Activated naive CD4-positive, alpha-beta T cell treated with anti-CD3 and anti-CD28 coated beads, Interleukin-2, amount 50 U/mL, for 24 hours (primary cell): ENCODE measurements around the gene USE1.
"Not testable (repeated sequence)": the region's sequence is repeated elsewhere in the genome, so short reads cannot be mapped to it uniquely, and the experiment has no call there.

ENCODE experiments used
- H3K27ac Mint-ChIP-seq: one replicate; pipeline ENCODE4 v1.8.0; 2021; ENCODE audit warnings: mild to moderate bottlenecking, mixed read lengths
- H3K27me3 Mint-ChIP-seq: one replicate; pipeline ENCODE4 v1.8.0; 2021; ENCODE audit warnings: mixed read lengths
- H3K36me3 Mint-ChIP-seq: one replicate; pipeline ENCODE4 v1.8.0; 2021; ENCODE audit warnings: mixed read lengths
- H3K4me1 Mint-ChIP-seq: one replicate; pipeline ENCODE4 v1.8.0; 2021; ENCODE audit warnings: mixed read lengths
- H3K4me3 Mint-ChIP-seq: one replicate; pipeline ENCODE4 v1.8.0; 2021; ENCODE audit warnings: mild to moderate bottlenecking, mixed read lengths
- H3K9me3 Mint-ChIP-seq: one replicate; pipeline ENCODE4 v1.8.0; 2021; ENCODE audit warnings: mixed read lengths

The USE1 gene, protein sequence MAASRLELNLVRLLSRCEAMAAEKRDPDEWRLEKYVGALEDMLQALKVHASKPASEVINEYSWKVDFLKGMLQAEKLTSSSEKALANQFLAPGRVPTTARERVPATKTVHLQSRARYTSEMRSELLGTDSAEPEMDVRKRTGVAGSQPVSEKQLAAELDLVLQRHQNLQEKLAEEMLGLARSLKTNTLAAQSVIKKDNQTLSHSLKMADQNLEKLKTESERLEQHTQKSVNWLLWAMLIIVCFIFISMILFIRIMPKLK

DNA sequence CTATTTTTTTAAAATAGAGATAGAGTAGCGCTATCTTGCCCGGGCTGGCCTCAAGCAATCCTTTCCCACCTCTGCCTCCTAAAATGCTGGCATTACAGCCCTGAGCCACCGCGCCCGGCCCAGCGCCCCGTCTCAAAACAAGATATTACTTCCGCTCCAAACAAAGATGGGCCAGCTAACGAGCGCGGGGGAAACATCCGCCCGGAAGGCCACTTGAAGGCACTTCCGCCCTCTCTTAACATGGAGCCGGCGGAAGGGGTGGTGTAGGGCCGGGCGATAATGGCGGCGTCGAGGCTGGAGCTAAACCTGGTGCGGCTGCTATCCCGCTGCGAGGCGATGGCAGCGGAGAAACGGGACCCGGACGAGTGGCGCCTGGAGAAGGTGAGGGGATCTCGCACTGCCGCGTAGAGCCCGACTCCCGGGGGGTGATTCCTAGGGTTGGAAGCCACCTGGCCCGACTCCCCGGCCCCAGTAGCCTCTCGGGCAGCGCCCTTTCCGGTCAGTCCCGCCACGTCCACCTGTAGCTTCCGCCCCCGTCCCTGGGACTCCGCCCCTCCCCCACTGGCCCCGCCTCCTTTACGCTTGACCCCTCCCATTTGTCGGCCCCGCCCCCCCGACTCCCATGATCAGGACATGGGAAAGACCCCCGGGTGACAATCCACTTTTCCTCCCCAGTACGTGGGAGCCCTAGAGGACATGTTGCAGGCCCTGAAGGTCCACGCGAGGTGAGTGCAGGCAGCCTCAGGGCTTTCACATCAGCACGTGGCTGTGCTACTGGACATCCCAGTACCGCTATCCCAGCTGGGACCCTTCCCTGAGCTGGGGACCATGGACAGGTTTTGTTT lies at the start of gene USE1:
Gene USE1 (plus strand): TSS at position 231 of the 845 bp plus-strand sequence. CDS start 49 bp downstream, at position 280.
- H3K4me3 Mint-ChIP-seq: peak within 1 kb of the TSS; percentile 95
- H3K9me3 Mint-ChIP-seq: no peaks in the 10 kb centered on the region
- H3K27me3 Mint-ChIP-seq: no peaks in the 10 kb centered on the region
- peaks cover 15% of the 10 kb centered on the region for H3K4me1 Mint-ChIP-seq
- H3K36me3 Mint-ChIP-seq: peaks cover 14% of the 10 kb centered on the region
- H3K27ac Mint-ChIP-seq: peak within 1 kb of the TSS; percentile 99

GRCh38 chr19:17165715-17166114 lies 49.4 kb upstream of the USE1 start:
- Mint-ChIP-seq H3K27me3 (no peaks in the 10 kb centered on the region), H3K4me1 (no peaks in the 10 kb centered on the region), H3K9me3 (no peaks in the 10 kb centered on the region), H3K27ac (peak overlapping the region; percentile 46), H3K36me3 (peaks cover 22% of the 10 kb centered on the region), H3K4me3 (no peak overlapping the region)

DNA sequence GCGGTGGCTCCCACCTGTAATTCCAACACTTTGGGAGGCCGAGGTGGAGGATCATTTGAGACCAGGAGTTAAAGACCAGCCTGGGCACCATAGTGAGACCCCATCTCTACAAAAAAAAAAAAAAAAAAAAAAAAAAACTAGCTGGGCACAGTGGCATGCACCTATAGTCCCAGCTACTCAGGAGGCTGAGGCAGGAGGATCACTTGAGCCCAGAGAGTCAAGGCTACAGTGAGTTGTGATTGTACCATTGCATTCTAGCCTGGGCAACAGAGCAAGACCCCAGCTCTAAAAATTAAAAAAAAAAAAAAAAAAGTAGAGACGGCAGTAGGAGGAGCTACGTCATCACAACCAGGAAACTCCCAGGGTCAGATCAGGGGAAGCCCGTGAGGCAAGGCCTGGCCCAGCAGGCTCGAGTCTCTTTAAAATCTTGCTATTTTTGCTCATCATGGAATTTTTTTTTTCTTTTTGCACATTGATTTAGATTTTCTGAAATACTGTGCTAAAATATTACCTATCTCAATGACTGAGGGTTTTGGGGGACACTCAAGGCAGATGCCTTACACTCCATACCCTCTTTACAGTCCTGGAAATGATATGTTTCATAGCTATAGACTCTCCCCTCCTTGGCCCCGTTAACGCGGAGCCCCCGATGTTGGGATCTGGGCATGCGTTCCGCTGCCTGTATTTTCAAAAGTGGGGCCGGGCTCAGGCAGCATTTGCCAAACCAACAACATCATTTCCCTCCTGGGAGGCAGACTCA lies 44.4 kb upstream of the USE1 start:
- no peak overlapping the region for H3K27ac Mint-ChIP-seq
- peaks cover 2% of the 10 kb centered on the region for H3K36me3 Mint-ChIP-seq
- H3K9me3 Mint-ChIP-seq: no peaks in the 10 kb centered on the region
- no peaks in the 10 kb centered on the region for H3K27me3 Mint-ChIP-seq
- no peaks in the 10 kb centered on the region for H3K4me1 Mint-ChIP-seq
- no peak overlapping the region for H3K4me3 Mint-ChIP-seq

GRCh38 chr19:17171874-17172273 lies 43.3 kb upstream of the USE1 start:
- no peak overlapping the region for H3K4me3 Mint-ChIP-seq
- no peaks in the 10 kb centered on the region for H3K27me3 Mint-ChIP-seq
- no peaks in the 10 kb centered on the region for H3K4me1 Mint-ChIP-seq
- no peaks in the 10 kb centered on the region for H3K9me3 Mint-ChIP-seq
- H3K27ac Mint-ChIP-seq: no peak overlapping the region
- peaks cover 2% of the 10 kb centered on the region for H3K36me3 Mint-ChIP-seq

DNA sequence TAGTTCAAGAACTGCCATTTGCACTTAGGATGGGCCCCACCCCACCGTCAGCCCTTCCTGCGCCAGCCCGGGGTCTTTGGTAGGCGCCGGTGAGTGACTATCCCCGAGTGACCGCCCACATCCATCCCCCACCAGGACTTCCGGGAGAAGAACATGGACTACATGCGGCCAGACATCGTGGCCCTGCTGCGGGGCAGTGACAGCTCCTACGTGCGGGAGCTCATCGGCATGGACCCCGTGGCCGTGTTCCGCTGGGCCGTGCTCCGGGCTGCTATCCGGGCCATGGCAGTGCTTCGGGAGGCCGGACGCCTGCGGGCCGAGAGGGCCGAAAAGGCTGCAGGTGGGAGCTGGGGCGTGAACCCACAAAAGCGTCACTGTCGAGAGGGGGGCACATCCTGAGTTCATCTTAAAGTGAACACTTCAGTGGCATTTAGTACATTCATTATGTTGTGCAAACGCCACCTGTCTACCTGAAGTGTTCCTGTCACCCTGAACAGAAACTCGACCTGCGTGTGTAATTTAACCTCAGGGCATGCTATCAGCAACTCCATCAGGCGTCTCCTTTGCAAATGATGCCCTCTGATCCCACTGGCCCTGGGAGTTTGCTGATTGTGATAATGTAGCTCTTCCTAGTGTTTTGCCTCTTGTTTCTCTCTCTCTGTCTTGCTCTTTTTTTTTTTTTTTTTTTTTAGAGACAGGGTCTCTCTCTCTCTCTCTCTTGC lies 42.4 kb upstream of the USE1 start:
- H3K27me3 Mint-ChIP-seq: no peaks in the 10 kb centered on the region
- H3K4me3 Mint-ChIP-seq: no peak overlapping the region
- H3K36me3 Mint-ChIP-seq: peaks cover 2% of the 10 kb centered on the region
- no peaks in the 10 kb centered on the region for H3K9me3 Mint-ChIP-seq
- H3K4me1 Mint-ChIP-seq: no peaks in the 10 kb centered on the region
- peak overlapping the region; percentile 41 for H3K27ac Mint-ChIP-seq

- H3K27ac Mint-ChIP-seq: no peak overlapping the region
- H3K4me3 Mint-ChIP-seq: no peak overlapping the region
- no peaks in the 10 kb centered on the region for H3K27me3 Mint-ChIP-seq
- peaks cover 3% of the 10 kb centered on the region for H3K4me1 Mint-ChIP-seq
- H3K9me3 Mint-ChIP-seq: no peaks in the 10 kb centered on the region
- H3K36me3 Mint-ChIP-seq: peaks cover 4% of the 10 kb centered on the region
Observed at GRCh38 chr19:17178291-17178690, 36.9 kb upstream of the USE1 start.

GRCh38 chr19:17180997-17181702 lies 34.0 kb upstream of the USE1 start:
- peaks cover 6% of the 10 kb centered on the region for H3K36me3 Mint-ChIP-seq
- no peaks in the 10 kb centered on the region for H3K27me3 Mint-ChIP-seq
- no peak overlapping the region for H3K4me3 Mint-ChIP-seq
- H3K9me3 Mint-ChIP-seq: no peaks in the 10 kb centered on the region
- H3K4me1 Mint-ChIP-seq: peaks cover 18% of the 10 kb centered on the region
- H3K27ac Mint-ChIP-seq: peak overlapping the region; percentile 55

- no peaks in the 10 kb centered on the region for H3K9me3 Mint-ChIP-seq
- no peaks in the 10 kb centered on the region for H3K27me3 Mint-ChIP-seq
- H3K36me3 Mint-ChIP-seq: peaks cover 8% of the 10 kb centered on the region
- peaks cover 18% of the 10 kb centered on the region for H3K4me1 Mint-ChIP-seq
- H3K27ac Mint-ChIP-seq: peak overlapping the region; percentile 96
- H3K4me3 Mint-ChIP-seq: peak overlapping the region; percentile 88
Observed at GRCh38 chr19:17183271-17183761, 31.8 kb upstream of the USE1 start.

DNA sequence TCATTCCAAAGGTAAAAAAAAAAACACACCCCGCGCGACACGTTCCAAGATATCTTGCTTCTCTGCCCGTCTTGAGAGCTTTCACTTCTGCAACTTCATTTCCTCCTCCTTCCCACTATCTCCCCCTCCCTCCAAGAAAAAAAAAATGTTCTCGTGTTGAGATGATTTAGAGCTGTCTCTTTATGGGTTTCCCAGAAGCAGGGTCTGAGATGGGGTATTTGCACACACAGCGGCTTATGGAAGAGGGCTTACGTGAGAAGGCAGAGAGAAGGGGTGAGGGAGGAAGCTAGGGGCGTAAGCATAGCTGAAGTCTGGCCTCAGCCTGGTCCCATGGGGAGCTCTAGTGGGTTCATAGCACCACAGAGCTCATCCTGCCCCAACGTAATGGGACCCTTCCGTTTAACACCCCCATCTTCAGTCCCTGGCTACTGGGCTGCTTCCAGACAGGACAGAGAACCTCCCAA lies 31.3 kb upstream of the USE1 start:
- no peaks in the 10 kb centered on the region for H3K27me3 Mint-ChIP-seq
- peak overlapping the region; percentile 88 for H3K4me3 Mint-ChIP-seq
- peaks cover 18% of the 10 kb centered on the region for H3K4me1 Mint-ChIP-seq
- peak overlapping the region; percentile 96 for H3K27ac Mint-ChIP-seq
- H3K9me3 Mint-ChIP-seq: no peaks in the 10 kb centered on the region
- peaks cover 9% of the 10 kb centered on the region for H3K36me3 Mint-ChIP-seq

DNA sequence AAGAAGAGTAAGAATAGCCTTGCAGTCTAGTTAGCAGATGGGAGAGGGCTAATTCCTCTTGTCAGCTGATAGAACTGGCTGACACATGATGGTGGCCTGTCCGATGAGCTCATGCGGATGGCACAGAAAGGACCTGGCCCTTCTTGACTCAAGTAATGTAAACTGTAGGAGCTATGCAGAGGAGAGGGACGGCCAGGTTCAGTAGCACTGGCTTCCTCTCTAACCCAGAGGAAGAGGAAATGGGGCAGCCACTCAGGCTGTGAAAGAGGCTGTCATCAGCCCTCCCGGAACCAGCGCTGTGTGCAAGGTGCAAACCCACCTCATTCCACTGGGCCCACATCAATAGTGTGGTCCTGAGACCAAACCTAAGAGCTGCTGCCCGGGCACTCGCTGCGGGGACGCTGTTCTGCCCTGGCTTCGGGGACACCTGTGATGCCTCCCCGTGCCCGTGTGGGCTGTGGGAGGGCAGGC lies 30.8 kb upstream of the USE1 start:
- Mint-ChIP-seq H3K4me3 (peak overlapping the region; percentile 88), H3K36me3 (peaks cover 9% of the 10 kb centered on the region), H3K4me1 (peaks cover 18% of the 10 kb centered on the region)

GRCh38 chr19:17185590-17185989 lies 29.6 kb upstream of the USE1 start:
- Mint-ChIP-seq H3K36me3 (peaks cover 9% of the 10 kb centered on the region), H3K4me1 (peaks cover 18% of the 10 kb centered on the region), H3K4me3 (no peak overlapping the region), H3K9me3 (no peaks in the 10 kb centered on the region), H3K27ac (no peak overlapping the region), H3K27me3 (no peaks in the 10 kb centered on the region)

More for the DNA sequence above, 30.8 kb upstream of the USE1 start:
- H3K9me3 Mint-ChIP-seq: no peaks in the 10 kb centered on the region
- H3K27me3 Mint-ChIP-seq: no peaks in the 10 kb centered on the region
- peak overlapping the region; percentile 96 for H3K27ac Mint-ChIP-seq

- H3K4me1 Mint-ChIP-seq, H3K36me3 Mint-ChIP-seq, H3K4me3 Mint-ChIP-seq, H3K9me3 Mint-ChIP-seq, H3K27me3 Mint-ChIP-seq, H3K27ac Mint-ChIP-seq: not testable (repeated sequence)
Observed at GRCh38 chr19:17191736-17192135, 23.4 kb upstream of the USE1 start.

DNA sequence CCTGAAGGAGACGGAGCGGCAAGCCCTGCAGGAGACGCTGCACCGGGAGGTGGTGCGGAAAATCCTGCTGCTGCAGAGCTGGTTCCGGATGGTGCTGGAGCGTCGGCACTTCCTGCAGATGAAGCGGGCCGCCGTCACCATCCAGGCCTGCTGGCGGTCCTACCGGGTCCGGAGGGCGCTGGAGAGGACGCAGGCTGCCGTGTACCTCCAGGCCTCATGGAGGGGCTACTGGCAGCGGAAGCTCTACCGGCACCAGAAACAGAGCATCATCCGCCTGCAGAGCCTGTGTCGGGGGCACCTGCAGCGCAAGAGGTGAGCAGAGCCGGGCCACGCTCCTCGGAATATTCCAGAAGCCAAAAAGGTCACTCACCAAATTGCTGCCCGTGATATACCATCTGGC lies 22.4 kb upstream of the USE1 start:
- no peaks in the 10 kb centered on the region for H3K4me1 Mint-ChIP-seq
- H3K27me3 Mint-ChIP-seq: no peaks in the 10 kb centered on the region
- H3K27ac Mint-ChIP-seq: no peak overlapping the region
- H3K9me3 Mint-ChIP-seq: no peaks in the 10 kb centered on the region
- H3K4me3 Mint-ChIP-seq: no peak overlapping the region
- H3K36me3 Mint-ChIP-seq: peaks cover 13% of the 10 kb centered on the region

DNA sequence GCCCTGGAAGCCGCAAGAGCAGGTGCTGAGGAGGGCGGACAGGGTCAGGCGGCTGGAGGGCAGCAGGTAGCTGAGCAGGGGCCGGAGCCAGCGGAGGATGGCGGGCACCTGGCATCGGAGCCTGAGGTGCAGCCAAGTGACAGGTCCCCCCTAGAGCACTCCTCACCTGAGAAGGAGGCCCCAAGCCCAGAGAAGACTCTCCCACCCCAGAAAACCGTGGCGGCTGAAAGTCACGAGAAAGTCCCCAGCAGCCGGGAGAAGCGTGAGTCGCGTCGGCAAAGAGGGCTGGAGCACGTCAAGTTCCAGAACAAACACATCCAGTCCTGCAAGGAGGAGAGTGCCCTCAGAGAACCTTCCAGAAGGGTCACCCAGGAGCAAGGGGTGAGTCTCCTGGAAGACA lies 20.5 kb upstream of the USE1 start:
- Mint-ChIP-seq H3K9me3 (no peaks in the 10 kb centered on the region), H3K36me3 (peaks cover 17% of the 10 kb centered on the region), H3K4me1 (no peaks in the 10 kb centered on the region), H3K27me3 (no peaks in the 10 kb centered on the region), H3K27ac (no peak overlapping the region), H3K4me3 (no peak overlapping the region)
